Kidney capillary endothelial cell (primary cell): Measurements from ENCODE around the gene STRIP1.

Experiments
- DNase-seq: peaks from one replicate; pipeline ENCODE4 v3.0.0-alpha.2; 2018; ENCODE audit warnings: low spot score

The STRIP1 gene, protein sequence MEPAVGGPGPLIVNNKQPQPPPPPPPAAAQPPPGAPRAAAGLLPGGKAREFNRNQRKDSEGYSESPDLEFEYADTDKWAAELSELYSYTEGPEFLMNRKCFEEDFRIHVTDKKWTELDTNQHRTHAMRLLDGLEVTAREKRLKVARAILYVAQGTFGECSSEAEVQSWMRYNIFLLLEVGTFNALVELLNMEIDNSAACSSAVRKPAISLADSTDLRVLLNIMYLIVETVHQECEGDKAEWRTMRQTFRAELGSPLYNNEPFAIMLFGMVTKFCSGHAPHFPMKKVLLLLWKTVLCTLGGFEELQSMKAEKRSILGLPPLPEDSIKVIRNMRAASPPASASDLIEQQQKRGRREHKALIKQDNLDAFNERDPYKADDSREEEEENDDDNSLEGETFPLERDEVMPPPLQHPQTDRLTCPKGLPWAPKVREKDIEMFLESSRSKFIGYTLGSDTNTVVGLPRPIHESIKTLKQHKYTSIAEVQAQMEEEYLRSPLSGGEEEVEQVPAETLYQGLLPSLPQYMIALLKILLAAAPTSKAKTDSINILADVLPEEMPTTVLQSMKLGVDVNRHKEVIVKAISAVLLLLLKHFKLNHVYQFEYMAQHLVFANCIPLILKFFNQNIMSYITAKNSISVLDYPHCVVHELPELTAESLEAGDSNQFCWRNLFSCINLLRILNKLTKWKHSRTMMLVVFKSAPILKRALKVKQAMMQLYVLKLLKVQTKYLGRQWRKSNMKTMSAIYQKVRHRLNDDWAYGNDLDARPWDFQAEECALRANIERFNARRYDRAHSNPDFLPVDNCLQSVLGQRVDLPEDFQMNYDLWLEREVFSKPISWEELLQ

DNA sequence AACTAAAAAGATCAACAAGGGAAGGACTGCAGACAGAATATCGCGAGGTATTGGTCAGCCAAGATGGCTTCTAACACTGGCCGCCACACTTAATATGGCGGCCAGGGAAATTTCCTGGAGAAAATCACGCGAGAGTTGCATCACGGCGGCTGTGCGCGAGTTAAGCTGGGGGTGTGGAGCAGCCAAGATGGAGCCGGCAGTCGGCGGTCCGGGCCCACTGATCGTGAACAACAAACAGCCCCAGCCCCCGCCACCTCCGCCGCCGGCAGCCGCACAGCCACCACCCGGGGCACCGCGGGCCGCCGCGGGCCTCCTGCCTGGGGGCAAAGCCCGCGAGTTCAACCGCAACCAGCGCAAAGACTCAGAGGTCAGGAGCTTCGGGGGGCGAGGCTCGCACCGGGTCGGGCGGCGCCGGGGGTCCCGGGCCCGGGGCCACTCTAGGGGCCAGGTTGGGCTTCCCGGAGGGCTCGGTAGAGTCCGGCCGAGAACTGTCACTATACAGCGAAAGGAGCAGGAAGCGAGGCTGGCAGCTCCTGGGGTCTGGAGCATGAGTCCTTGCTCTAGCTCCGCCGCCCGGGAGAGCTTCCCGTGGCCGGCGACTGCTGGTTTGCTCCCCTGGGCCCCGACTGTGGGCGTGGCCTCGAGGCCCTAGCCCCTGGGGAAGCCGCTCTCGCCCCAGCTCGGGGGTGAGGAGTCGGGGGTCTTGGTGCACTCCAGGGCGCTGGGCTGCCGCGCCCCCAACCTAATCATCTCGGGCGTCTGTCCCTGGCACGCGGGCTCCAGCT lies at the start of gene STRIP1:
Gene STRIP1 (plus strand): TSS at position 174 of the 785 bp plus-strand sequence. CDS start 14 bp downstream, at position 188.
- DNase-seq = peak; percentile 97

DNA sequence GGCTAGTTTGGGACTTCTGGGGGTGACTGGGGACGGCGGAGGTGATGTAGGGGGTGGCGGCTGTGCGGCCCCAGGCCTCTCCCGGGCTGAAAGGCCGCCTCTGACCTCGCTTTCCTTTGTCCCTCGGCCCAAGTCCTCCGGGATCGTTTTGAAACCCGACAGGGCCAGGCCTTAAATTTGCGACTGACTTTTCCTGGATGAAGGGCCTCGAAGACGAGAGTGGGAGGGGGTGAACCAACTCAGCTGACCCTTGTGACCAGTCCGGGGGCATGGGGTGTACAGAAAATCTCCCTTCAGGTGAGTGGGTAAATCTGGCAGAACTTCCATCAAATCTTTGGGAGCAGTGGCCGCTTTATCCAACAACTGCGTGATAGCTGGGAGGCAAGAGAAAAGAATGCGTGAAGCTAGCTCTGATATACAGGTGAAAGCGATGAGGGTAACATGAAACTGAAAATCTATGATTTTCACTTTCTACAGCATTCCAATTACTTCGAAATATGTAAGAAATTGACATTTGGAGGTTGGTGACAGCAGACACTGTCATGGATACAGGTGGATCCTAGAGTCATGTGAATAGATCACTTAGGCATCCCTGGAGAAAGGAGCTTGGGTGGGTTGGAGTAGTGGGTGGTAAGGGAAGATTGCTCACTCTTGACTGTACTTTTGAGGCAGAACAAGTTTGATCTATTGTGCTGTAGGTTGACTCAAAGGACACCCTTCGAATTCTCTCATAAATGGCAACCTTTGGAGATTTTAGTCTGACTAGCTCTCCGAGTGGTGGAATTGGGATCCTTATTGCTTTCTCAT lies 49.0 kb upstream of the STRIP1 start:
- DNase-seq = peak; percentile 10

DNA sequence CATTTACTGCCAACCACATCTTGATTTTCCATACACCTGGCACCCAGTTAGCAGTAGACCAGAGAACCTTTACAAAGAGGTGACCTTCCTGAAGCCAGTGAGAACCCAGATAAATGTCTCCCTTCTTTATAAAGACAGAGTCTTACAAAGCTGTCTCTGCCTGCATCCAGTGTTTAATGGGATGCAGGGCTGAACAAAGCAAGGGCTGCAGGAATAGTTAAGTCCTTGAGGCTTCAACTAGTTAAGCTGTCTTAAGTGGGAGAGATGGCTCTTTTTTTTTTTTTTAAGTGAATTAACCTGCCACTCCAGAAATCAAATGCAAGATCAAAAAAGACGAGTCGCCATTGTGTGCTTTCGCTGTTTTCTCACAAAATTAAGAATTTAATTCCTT lies 48.4 kb upstream of the STRIP1 start:
- DNase-seq = no peak

DNA sequence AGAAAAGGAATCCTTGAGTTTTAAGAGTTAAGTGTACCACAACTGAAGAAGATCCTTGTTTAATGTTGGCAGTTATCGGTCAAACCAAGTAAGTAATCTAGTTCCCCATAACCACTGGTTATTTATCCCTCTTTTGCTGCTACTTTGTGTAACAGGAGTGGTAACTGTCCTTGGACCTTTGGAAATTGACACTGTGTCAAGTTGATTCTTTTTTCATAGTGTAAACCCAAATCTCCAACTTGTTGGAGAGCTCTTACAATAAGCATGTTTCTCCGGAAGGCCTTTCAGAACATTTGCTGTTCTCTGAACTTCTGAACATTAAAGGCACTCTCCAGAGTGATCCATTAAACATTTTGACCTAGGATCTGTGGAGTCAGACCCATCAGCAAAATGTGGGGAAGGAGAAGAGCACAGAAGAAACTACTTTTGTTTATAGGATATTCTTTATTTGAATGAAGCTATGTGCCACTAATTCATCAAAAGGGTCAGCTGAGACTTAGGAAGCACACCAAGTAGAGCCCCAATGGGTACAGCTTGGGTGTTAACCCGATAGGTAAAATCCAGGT lies 46.0 kb upstream of the STRIP1 start:
- no peak for DNase-seq

DNA sequence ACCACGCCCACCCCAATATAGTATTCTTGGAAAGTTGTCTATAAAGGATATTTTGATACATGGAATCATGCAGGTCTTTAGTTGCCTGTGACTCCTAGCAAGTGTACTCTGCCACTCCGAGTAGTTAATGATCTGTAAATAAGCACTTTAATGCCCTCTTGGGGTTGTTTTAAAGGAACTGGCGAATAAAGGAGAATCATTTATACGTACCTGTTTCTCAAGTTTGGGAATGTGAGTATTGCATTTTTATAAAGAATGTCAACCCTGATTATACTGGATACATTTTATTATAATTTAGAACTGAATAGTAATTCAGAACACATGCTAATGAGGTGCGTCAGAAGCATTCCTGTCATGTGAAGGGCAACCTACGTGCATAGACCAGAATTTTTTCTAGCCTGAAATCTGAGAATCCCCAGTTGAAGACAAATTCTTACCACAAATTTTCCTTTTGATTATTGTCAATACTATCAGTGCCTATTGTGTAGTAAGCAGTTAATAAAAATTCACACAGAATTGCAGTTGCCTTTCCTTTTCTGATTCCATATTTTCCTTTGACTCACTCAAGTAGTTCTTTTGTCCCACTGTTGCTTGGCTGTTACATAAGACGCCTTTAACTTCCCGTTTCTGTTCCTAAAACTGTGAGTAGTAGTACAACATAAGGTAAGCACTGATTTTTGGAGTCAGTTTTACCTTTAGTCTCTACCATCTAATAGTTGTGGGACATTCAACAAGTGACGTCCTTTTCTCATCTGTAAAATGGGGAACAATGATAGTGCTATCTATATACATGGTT lies 44.7 kb upstream of the STRIP1 start:
- no peak for DNase-seq

DNA sequence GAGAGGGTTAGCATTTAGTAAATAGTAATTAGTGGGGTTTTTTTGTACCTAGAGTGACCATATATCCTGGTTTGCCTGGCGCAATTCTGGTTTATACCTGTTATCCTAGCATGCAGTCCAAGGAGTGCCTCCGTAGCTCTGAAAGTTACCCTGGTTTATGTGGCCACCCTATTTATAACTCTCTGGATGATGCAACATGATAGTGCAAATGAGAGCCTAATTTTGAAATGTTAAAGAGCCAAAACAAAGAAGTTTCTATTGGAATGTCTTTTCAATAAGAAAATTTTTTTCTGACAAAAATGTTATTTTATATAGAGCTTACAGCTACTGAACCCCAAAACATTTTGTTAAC lies 44.1 kb upstream of the STRIP1 start:
- DNase-seq = no peak

DNA sequence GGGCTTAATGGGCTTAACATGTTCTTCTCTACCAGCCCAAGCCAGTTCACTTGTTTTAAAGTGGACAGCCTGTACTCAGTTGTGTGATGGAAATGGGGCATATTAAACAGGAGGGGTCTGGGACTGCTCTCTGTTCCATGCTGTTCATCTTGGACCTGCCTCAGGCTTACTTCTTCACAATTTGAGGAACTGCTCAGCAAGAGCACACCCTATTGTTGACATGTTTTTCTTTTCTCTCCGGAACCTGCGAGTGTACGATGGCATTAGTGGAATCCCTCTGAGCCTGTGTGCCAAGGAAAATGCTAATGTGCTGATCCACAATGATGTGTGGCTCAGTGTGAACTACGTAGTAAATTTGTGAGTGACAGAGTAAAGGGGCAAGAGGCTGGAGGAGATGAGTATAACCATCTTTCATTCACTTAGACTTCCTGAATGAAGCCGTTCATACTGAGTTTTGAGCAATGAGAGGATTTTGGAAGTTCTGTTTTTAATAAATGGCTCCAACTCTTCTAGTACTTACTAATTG lies 43.0 kb upstream of the STRIP1 start:
- no peak for DNase-seq

DNA sequence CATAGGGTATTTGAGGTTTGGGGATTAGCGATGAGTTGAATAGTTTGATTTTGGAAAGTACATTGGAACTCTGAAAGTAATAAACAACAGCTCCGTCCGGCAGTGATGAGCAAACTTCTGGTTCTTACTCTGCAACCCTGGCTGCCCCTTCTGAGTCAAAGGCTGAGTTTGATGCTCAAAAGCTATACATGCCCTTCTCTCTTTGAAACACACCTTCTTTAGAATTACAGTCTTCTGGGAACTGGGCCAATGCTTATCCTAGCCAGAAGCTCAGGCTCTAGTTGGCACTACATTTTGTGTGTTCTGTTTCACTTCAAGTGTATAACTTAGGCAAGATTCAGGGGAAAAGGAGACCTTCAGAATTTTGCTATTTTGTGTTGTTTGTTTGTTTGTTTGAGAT lies 40.5 kb upstream of the STRIP1 start:
- no peak for DNase-seq

DNA sequence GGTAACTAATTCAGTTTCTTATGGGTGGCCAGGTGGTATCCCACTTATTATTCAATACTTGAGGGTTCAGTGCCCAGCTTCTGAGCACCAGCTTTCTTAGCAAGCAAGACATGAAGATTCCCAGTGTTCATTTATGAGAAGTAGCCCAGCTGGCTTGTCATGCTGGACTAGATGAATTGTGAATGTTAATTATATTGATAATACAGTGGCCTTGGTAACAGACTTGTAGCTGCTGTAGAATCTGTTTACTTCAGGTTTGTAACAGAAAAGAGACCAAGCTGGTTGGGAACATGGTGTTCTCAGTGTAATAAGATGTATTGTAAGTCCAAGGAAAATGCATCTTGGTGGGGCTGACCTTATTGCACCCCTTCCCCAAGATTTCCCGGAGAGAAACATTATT lies 39.8 kb upstream of the STRIP1 start:
- no peak for DNase-seq

DNA sequence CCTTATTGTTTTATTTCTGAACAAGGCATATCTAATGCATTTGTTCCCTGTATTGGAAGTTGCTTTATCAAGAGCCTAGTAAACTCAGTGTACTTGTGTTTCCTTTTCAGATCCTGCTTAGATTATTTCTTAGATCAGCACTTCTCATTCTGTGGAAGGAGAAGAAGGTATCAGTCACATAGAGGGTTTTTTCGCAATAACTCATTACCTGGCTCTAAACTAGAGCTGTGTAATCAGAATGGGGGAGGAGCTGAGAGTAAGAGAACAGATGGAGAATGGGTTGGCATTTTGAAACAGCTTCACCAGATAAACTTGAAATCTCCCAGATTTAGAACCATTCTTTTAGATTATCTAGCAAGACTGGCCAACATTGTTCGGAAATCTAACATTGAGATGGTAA lies 38.9 kb upstream of the STRIP1 start:
- DNase-seq = no peak

DNA sequence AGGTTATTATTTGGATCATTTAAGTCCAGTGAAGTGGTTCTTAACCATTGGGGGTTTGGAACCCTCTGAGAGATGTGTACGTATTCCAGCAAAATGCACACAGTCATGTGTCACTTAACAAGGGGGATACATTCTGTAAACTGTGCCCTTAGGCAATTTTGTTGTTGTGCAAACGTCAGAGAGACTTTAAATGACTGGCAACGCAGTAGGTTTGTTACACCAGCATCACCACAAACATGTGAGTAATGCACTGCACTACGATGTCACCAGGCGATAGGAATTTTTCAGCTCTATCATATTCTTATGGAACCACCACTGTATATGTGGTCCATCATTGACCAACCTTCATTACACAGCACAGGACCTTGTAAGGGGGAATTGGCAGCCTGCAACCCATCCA lies 37.9 kb upstream of the STRIP1 start:
- no peak for DNase-seq

DNA sequence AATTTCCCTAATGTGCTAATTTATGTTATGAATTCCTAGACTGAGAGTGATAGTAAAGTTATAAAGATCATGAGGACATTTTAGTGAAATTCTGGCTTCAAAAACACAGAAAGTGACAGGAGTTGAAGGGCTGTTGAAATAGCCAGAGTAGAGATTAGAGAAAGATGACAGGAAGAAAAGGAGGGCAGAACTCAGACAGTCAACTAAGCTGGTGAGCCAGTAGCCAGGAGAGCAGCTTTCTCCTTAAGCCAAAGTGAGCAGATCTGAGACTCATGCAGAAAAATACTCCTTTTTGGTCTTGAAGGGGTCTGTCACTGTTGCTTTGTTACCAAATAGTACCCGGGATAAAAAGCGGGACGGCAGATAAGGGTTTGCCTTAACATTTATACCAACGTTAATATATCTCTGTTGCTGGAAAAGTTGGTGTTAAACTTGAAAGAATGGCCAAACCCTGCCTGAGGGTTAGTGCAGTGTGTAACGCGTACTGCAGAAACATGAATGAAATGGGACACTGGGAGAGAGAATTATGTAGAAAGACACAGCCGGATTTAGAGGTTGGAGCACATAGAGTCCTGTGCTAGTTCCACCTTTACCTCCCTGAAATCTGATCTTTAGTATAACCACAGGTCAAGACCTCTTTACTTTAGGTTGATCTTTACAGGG lies 37.1 kb upstream of the STRIP1 start:
- DNase-seq = no peak

DNA sequence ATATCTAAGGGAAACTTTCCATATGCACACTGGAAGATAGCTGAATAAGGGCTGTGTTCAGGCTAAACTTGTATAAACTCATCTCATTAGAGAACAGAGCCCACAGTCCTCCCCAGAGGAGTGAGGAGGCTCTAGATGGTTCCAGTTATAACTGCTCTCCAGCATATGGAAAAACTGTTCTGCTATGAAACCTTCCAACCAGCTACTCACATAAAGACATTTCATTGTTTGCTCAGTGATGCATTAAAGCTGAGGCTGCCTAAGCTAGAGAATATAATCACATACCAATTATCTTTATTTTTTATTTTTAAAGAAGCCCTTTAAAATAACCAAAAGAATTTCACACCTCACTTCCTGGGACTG lies 36.6 kb upstream of the STRIP1 start:
- no peak for DNase-seq

DNA sequence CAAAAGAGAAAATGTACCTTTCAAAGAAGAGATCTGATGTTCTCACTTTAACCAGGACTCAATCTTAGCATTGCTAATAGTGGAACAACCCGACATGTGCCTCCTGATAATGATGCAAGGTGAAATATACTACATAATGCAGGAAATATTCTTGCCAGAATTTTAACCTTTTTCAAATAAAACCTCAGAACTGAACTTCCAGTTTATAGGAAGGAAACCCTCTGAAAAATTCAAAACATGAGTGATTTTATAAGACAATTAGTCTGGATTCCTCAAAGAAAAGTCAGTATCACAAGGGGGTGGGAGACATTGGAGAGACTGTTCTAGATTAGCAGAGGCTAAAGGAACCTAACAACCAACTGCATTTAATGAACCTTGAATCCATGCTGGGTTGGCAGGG lies 31.7 kb upstream of the STRIP1 start:
- DNase-seq = no peak

DNA sequence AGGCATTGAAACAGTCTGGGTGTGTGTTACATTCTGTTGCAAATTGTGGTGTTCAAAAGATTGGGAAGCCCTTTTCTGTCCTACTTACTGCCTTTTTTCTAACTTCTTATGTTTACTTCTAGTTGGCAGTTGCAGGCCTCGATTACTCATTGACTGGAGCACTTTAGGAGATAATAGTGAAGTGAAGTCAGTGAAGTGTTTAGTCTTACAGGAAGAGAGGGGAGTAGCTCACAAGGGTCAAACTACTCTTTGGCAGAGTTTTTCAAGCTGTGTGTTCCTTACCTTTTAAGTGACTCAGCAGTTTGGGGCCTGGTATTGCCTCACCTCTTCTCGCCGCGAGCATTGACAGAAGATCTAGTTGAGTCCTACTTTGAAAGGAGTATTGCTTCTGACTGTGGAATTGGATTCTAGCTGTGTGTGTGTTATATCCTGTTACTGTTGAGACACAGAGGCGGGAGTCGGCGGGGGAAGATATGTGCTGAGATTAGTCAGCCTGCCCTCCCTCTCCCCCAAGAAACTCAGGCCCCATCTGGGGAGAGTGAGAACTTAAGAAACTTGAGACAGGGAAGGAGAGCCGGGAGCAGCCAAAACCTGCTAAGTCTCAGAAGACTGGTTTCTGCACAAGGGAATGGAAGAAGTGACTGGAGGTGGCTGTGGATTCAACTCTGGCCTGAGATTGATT lies 30.5 kb upstream of the STRIP1 start:
- DNase-seq = peak; percentile 76

DNA sequence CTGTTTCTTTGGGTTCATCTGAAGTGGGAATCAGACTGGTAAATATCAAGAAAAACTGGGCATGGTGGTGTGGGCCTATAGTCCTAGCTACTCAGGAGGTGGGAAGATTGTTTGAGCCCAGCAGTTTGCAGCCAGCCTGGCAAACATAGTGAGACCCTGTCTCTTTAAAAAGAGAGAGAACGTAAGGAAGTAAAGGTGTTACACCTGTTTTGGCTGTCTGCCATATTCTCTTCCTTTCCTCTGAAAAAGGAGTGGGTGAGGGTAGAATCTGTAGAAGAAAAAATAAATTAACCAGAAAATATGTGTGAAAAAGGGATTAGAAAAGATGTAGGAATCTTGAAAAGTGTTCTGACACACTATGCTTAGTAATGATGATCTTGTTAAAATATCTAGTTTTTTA lies 29.8 kb upstream of the STRIP1 start:
- DNase-seq = no peak

DNA sequence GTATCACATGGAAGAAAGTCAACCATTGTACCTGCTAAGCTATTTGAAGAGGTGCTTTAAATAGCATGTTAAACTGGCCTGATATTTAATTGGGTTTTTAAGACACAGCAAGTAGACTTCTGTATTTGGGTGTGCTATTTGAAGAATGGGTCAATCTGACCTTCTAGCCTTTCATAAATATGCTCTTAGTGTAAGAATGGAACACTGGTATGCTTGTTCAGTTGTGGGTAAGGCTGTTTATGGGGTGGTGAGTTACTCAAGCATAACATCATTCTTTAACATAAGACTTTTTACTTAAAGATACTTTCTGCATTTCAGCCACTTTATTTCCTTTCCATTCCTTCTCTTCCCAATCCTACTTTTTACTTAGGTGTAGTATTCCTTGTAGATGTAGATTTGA lies 28.5 kb upstream of the STRIP1 start:
- no peak for DNase-seq

DNA sequence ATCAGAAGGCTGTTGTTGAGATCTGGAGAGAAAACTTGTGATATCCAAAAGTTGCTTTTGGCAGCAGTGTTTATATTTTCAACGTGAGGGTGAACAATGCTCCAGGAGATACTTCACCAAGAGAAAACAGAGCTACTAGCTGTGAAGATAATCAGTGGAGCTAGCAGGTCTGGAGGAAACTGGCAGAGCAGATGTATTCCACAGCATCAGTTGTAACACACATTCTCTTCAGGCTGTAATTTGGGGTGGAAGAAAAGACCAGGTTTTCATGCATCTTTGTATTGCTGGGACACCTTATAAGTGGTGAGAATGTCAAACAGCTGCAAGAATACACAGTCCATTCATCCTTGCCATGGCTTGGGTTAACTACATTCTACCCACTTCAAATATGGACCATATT lies 27.9 kb upstream of the STRIP1 start:
- DNase-seq = no peak
